Lung (tissue), 12 donors: Measurements from ENCODE around the gene SLIT2. TPM values are rescaled to one million over a fixed set of nuclear protein-coding genes. Genes with fewer than 3 reads are reported as not detected.

Experiments used
- ATAC-seq: fragments of 200-7000 bp; cut with Tn5 transposase; one replicate; pipeline ENCODE4 v1.9.1; 2020; ENCODE audit warnings: moderate number of reproducible peaks; ENCODE audit not compliant: insufficient read depth, low FRiP score
- DNase-seq, 3 donors: peaks; one replicate each; pipeline ENCODE4 v3.0.0-alpha.2; 2013 to 2017
- H3K27ac ChIP-seq, 2 donors: one replicate each; pipeline ENCODE4 v1.5.1; 2013; ENCODE audit warnings: mild to moderate bottlenecking in 2 of 2, moderate library complexity in 2 of 2, control low read depth in 1 of 2, inconsistent platforms in 1 of 2, low read depth in 1 of 2, low read length in 1 of 2
- H3K27me3 ChIP-seq, 3 donors: one replicate each; pipeline ENCODE4 v1.5.1; 2013; ENCODE audit warnings: low read length in 2 of 3; ENCODE audit not compliant: control insufficient read depth in 3 of 3, insufficient read depth in 3 of 3
- H3K36me3 ChIP-seq, 4 donors: one replicate each; pipeline ENCODE4 v1.5.1; 2013; ENCODE audit warnings: low read length in 4 of 4, mild to moderate bottlenecking in 1 of 4, moderate library complexity in 1 of 4; ENCODE audit not compliant: control insufficient read depth in 4 of 4, insufficient read depth in 4 of 4
- H3K4me1 ChIP-seq, 5 donors: one replicate each; pipeline ENCODE4 v1.5.1; 2013; ENCODE audit warnings: low read length in 5 of 5, mild to moderate bottlenecking in 2 of 5, moderate library complexity in 1 of 5; ENCODE audit not compliant: control insufficient read depth in 5 of 5, insufficient read depth in 5 of 5
- H3K4me3 ChIP-seq: one replicate; pipeline ENCODE4 v1.5.1; 2013; ENCODE audit warnings: mild to moderate bottlenecking, control low read depth, moderate library complexity
- H3K9ac ChIP-seq, 2 donors: one replicate each; pipeline ENCODE4 v1.5.1; 2013; ENCODE audit warnings: low read length in 2 of 2, control low read depth in 1 of 2; ENCODE audit not compliant: insufficient read depth in 1 of 2
- H3K9me3 ChIP-seq, 4 donors: one replicate each; pipeline ENCODE4 v1.5.1; 2013; ENCODE audit warnings: low read length in 3 of 4, mild to moderate bottlenecking in 1 of 4, moderate library complexity in 1 of 4; ENCODE audit not compliant: control insufficient read depth in 4 of 4, insufficient read depth in 3 of 4
- WGBS, 2 donors: extraction: QIAGEN DNeasy Blood & Tissue Kit; methylation state at CpG; one replicate each; pipeline ENCODE4 v1.1.7; 2013; 5-methylcytosine and 5-hydroxymethylcytosine counted together
- polyA plus RNA-seq, 2 donors: library from polyadenylated mRNA; stranded (reverse); fragments of 200-250 nt; gene quantifications; one replicate each; pipeline ENCODE4 v1.2.1, GENCODE V29; 2013
- total RNA-seq, 2 donors: library from RNA; depleted of rRNA in 1 of 2; stranded (reverse); fragments of >200 nt in 1 of 2; gene quantifications; one replicate each; pipeline ENCODE4 v1.2.1, GENCODE V29; 2014 to 2021
- TF ChIP-seq, protein P1 (sequence below): IDR thresholded peaks from 2 replicates; pipeline ENCODE4 v1.5.1; 2012; ENCODE audit warnings: mild to moderate bottlenecking; ENCODE audit errors: control extremely low read depth, extremely low read depth
- donor health status: control.
- donor health status: control.
- donor health status: Bipolar disorder and iron deficiency.
- donor health status: healthy.
- donor health status: DM: yes; HTN: yes; CAD: no.

The SLIT2 gene
- total and polyA plus RNA-seq, 4 donors, result 6.6 to 159 (median 32.4) TPM

DNA sequence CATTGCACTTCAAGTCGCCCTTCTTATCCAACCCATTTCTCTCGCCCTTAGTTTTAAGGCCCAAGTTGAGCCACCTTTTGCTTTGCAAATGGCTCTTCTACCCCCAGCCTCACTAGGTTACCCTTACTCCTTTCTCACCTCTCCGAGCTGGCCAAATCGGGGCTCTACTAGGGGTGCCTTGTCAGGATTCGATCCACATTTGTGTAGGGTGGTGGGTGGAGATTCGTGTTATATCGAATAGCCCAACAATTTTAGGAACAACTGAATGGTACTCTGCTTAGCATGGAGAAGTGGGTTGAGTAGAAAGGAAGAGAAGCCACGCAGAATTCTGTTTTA, 3.5 kb downstream of the SLIT2 start:
- Histone ChIP-seq H3K36me3 (peaks cover 0 to 36% (median 6%) of the 10 kb centered on the region in 4 donors), H3K27me3 (no peaks in the 10 kb centered on the region), H3K9ac (peak overlapping the region; percentile 68 to 92), H3K9me3 (no peaks in the 10 kb centered on the region), H3K4me1 (peaks cover 0 to 30% (median 7%) of the 10 kb centered on the region in 5 donors), H3K27ac (no peak overlapping the region), H3K4me3 (peak overlapping the region; percentile 48)
- WGBS, 2 donors, result 12 to 15% methylated on average over 8 of the region's 8 CpGs
- peak in 1 of 3 donors; percentile 27 for DNase-seq
- ATAC-seq, result no peak
- TF ChIP-seq, protein P1, sequence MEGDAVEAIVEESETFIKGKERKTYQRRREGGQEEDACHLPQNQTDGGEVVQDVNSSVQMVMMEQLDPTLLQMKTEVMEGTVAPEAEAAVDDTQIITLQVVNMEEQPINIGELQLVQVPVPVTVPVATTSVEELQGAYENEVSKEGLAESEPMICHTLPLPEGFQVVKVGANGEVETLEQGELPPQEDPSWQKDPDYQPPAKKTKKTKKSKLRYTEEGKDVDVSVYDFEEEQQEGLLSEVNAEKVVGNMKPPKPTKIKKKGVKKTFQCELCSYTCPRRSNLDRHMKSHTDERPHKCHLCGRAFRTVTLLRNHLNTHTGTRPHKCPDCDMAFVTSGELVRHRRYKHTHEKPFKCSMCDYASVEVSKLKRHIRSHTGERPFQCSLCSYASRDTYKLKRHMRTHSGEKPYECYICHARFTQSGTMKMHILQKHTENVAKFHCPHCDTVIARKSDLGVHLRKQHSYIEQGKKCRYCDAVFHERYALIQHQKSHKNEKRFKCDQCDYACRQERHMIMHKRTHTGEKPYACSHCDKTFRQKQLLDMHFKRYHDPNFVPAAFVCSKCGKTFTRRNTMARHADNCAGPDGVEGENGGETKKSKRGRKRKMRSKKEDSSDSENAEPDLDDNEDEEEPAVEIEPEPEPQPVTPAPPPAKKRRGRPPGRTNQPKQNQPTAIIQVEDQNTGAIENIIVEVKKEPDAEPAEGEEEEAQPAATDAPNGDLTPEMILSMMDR, result no peak

DNA sequence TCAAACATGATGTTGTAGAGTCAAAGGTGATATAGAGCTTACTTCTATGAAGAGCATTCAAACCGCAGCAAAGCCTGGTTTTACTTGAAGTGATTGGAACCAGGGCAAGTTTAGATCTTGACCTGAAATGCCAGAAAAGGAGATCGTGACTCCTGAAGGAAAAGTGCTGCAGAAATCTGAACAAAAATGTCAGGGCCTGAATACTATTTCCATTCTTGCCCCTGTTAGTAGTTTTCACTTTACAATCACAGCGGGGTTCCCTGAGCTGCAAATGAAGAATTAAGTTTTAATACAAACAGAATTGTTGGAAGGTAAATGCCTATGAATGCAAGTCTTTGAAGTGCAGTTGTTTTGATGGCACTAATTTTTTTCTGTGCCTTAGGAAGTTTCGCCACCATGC, 4.1 kb downstream of the SLIT2 start:
- peaks cover 0 to 33% (median 8%) of the 10 kb centered on the region in 5 donors for H3K4me1 ChIP-seq
- ATAC-seq (no peak), DNase-seq (peak in 2 of 3 donors; percentile 32 to 41)
- H3K27me3 ChIP-seq, result no peaks in the 10 kb centered on the region
- H3K36me3 ChIP-seq, result peaks cover 0 to 38% (median 7%) of the 10 kb centered on the region in 4 donors
- peak overlapping the region in 1 of 2 donors; percentile 87 for H3K9ac ChIP-seq
- 44 to 51% methylated on average over 4 of the region's 4 CpGs for WGBS, 2 donors
- H3K9me3 ChIP-seq, result no peaks in the 10 kb centered on the region
- no peak overlapping the region for H3K4me3 ChIP-seq
- H3K27ac ChIP-seq, result no peak overlapping the region
- TF ChIP-seq, protein P1, result no peak

DNA sequence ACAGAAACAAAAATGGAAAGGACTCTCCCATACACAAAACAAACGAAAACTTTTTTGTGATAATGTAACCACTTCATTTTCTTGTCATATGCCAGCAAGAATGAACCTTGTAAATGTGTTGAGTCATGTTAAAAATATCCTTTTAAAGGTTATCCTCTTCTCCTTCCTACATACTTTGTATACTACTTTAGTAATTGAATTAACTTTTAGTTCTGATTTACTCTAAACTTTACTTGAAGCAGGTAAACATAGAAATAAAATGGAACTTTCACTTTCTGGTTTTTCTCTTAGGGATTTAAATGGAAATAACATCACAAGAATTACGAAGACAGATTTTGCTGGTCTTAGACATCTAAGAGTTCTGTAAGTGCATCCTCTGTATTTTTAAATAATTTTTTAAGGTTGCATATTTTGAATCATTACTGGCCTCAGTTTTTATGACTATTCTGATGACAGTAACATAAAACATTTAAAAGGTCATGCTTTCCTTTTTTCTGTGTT, 4.7 kb downstream of the SLIT2 start:
- Histone ChIP-seq H3K9me3 (no peaks in the 10 kb centered on the region), H3K4me1 (peaks cover 0 to 34% (median 10%) of the 10 kb centered on the region in 5 donors), H3K27me3 (no peaks in the 10 kb centered on the region), H3K9ac (peak overlapping the region in 1 of 2 donors; percentile 87), H3K4me3 (no peak overlapping the region), H3K27ac (no peak overlapping the region), H3K36me3 (peaks cover 0 to 44% (median 9%) of the 10 kb centered on the region in 4 donors)
- ATAC-seq, result no peak
- WGBS, 2 donors, result 60 to 65% methylated on average over 2 of the region's 2 CpGs
- peak in 2 of 3 donors; percentile 26 to 34 for DNase-seq
- TF ChIP-seq, protein P1, result no peak

DNA sequence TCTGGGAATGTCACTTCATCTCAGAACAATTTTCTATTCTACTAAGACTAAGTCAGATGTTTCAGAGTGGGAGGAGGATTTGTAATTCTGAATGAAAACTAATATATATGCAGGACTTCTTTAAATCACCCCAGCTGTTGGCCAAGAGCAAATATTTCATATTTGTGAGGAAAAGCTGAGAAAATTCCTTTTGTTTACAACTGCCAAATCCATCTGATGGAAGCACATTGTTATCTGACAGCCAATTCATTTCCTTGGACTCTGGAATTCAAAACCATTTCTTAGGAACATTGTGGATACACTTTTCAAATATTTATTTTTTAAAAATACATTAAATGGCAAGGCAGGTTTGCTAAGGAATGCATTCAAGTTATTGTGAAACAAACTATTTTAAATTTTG, 8.0 kb downstream of the SLIT2 start:
- no peak for ATAC-seq
- TF ChIP-seq, protein P1, result no peak
- Histone ChIP-seq H3K9me3 (no peaks in the 10 kb centered on the region), H3K27me3 (no peaks in the 10 kb centered on the region), H3K27ac (no peak overlapping the region), H3K36me3 (peaks cover 0 to 41% (median 19%) of the 10 kb centered on the region in 4 donors), H3K4me1 (peaks cover 0 to 38% (median 4%) of the 10 kb centered on the region in 5 donors), H3K9ac (no peak overlapping the region), H3K4me3 (no peak overlapping the region)
- DNase-seq, result peak in 1 of 3 donors; percentile 32
